ENCODE measurements around the gene NOP58. TPM values are rescaled to one million over a fixed set of nuclear protein-coding genes. Genes with fewer than 3 reads are reported as not detected.

NOP58 gene
- total and polyA plus RNA-seq, 2 of the 8 experiments (the other 6 are each of a cell fraction or from before 2014, with no cell fraction given) = 41.5 to 133 TPM

- FAIRE-seq (no peak), DNase-seq (ENCODE audit: low read depth in 1 of 2, low spot score in 2 of 2) (peak in 1 of 2 experiments; percentile 41)
- H2AFZ ChIP-seq (ENCODE audit: low read length) = no peak overlapping the region
- ChIA-PET POLR2A (ENCODE audit: partially characterized antibody) (interaction anchor here (0.7 to 1.5 kb wide), 6 partner anchors 9 to 76 kb away, joined by 3 to 5 read pairs (median 4); no protein-coding TSS in a partner anchor), CTCF (ENCODE audit: partially characterized antibody) (interaction anchor here (0.9 to 1.3 kb wide), 3 partner anchors 11 to 262 kb away, joined by 3 to 4 read pairs (median 3); no protein-coding TSS in a partner anchor)
- no peak overlapping the region for H4K5ac ChIP-seq (ENCODE audit: insufficient read length, low read depth, low read length)
- no peak overlapping the region for H4K8ac ChIP-seq (ENCODE audit: extremely low read depth, insufficient read depth, low read length)
- H3K36me3 ChIP-seq (ENCODE audit: control insufficient read depth in 2 of 4, insufficient read depth in 4 of 4, low read length in 3 of 4) = peaks cover 0 to 9% (median 2%) of the 10 kb centered on the region in 4 experiments; a peak in 5 of 8 replicates
- no peaks in the 10 kb centered on the region for H3K9me3 ChIP-seq (ENCODE audit: insufficient read depth in 2 of 2, low read depth in 1 of 2, low read length in 1 of 2)
- no peak for TF ChIP-seq RXRA (IDR thresholded peaks at IDR 0.05; ENCODE audit: insufficient read depth, low read depth, low read length)
- no peak for TF ChIP-seq TCF12 (IDR thresholded peaks at IDR 0.05; ENCODE audit: low read depth, low read length)
- no peak for TF ChIP-seq EZH2 (IDR thresholded peaks at IDR 0.05; ENCODE audit: low read depth, low read length, severe bottlenecking)
- TF ChIP-seq NANOG (IDR thresholded peaks at IDR 0.05; ENCODE audit: insufficient read depth, low read depth, low read length, poor library complexity, severe bottlenecking) = no peak
- TF ChIP-seq RAD21 (IDR thresholded peaks at IDR 0.05 in 1 of 2, conservative IDR thresholded peaks at IDR 0.05 in 1 of 2; ENCODE audit: low read depth in 2 of 2, low read length in 2 of 2) = no peak
- no peak overlapping the region for H3K27ac ChIP-seq (ENCODE audit: low read depth, low read length)
- no peak overlapping the region for H3K23ac ChIP-seq (ENCODE audit: insufficient read length)
- H4K20me1 ChIP-seq (replicated peaks in 1 of 2; ENCODE audit: control insufficient read depth in 1 of 2, insufficient read depth in 2 of 2, low read length in 2 of 2) = no peaks in the 10 kb centered on the region
- H3K23me2 ChIP-seq (ENCODE audit: low read depth, low read length) = no peaks in the 10 kb centered on the region
- H3K4ac ChIP-seq (replicated peaks; ENCODE audit: insufficient read length, low read depth, low read length) = no peak overlapping the region
- no peaks in the 10 kb centered on the region for H3K4me1 ChIP-seq (replicated peaks in 1 of 4; ENCODE audit: control insufficient read depth in 3 of 4, insufficient read depth in 4 of 4, low read length in 3 of 4)
- no peak overlapping the region for H2BK5ac ChIP-seq (ENCODE audit: low read depth, low read length)
- H3K9ac ChIP-seq (replicated peaks in 1 of 4; ENCODE audit: extremely low read depth in 1 of 4, low read depth in 3 of 4, low read length in 3 of 4) = no peak overlapping the region
- H3K79me2 ChIP-seq (ENCODE audit: control insufficient read depth in 1 of 2, insufficient read depth in 2 of 2, low read length in 2 of 2) = no peaks in the 10 kb centered on the region
- H3K79me1 ChIP-seq (ENCODE audit: low read depth, low read length) = no peaks in the 10 kb centered on the region
- H2BK120ac ChIP-seq (replicated peaks; ENCODE audit: low read depth, low read length) = no peak overlapping the region
- H2BK15ac ChIP-seq (ENCODE audit: low read length) = no peak overlapping the region
- H3K14ac ChIP-seq (ENCODE audit: insufficient read length) = no peak overlapping the region
- H4K91ac ChIP-seq (replicated peaks; ENCODE audit: insufficient read length, low read length) = no peak overlapping the region
- no peak overlapping the region for H2BK20ac ChIP-seq (ENCODE audit: low read length)
- no peak overlapping the region for H2AK5ac ChIP-seq (ENCODE audit: low read depth, low read length)
- 93% methylated on average over 4 of the region's 4 CpGs; no CpG with 5 or more reads in 1 of the 2 experiments for WGBS, 2 experiments (ENCODE audit: extremely low coverage in 1 of 2, insufficient coverage in 1 of 2, insufficient read length in 1 of 2, insufficient replicate concordance in 2 of 2, low coverage in 1 of 2, low lambda C conversion rate in 2 of 2, missing lambda C conversion rate in 1 of 2)
- H2BK12ac ChIP-seq (ENCODE audit: low read depth, low read length) = no peak overlapping the region
- H3K4me3 ChIP-seq (ENCODE audit: extremely low read depth in 1 of 4, insufficient read depth in 2 of 4, low read depth in 3 of 4, low read length in 4 of 4) = no peak overlapping the region
- H3K56ac ChIP-seq (replicated peaks; ENCODE audit: insufficient read length, low read depth, low read length) = no peak overlapping the region
- H3K18ac ChIP-seq (ENCODE audit: extremely low read depth, low read length) = no peak overlapping the region
- H3K27me3 ChIP-seq (replicated peaks in 1 of 4; ENCODE audit: control insufficient read depth in 3 of 4, extremely low read depth in 1 of 4, insufficient read depth in 3 of 4, low read length in 3 of 4) = no peaks in the 10 kb centered on the region
- no peak overlapping the region for H3K4me2 ChIP-seq (ENCODE audit: insufficient read depth in 1 of 2, low read depth in 2 of 2, low read length in 2 of 2)
Measured at GRCh38 chr2:202311823-202312388, 46.3 kb downstream of the NOP58 start.

All from H1 (cell line).